Neural cell (in vitro differentiated cells): ENCODE measurements around the gene AFF1.

Experiments used
- MXI1 ChIP-seq: fragments of 450-650 bp; conservative IDR thresholded peaks from 2 replicates; pipeline ENCODE4 v1.6.1; 2014; ENCODE audit warnings: antibody characterized with exemption, mild to moderate bottlenecking; ENCODE audit not compliant: poor library complexity, severe bottlenecking
- TF ChIP-seq, protein P1 (sequence below): fragments of 450-650 bp; IDR thresholded peaks from 2 replicates; pipeline ENCODE4 v1.5.1; 2014; ENCODE audit warnings: antibody characterized with exemption, mild to moderate bottlenecking, moderate library complexity; ENCODE audit not compliant: poor library complexity, severe bottlenecking

DNA sequence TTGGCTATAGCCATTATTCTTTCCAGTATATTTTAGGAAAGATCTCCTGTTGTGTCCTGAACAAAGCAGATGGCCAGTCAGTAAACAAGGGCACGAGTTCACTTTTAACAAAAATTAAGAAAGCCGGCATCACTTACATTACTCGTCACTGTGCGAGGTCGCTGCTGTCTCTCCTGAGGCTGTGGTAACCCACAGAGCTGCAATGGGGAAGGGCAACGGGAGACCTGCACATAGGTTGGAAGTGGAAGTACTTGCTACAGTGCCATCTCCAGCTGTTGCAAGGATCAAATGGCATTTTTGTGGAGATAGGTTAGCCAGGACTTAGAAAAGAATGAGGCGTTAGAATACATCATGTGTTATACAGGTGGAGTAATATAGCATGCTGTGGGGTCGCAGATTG lies 153.4 kb downstream of the AFF1 start:
- TF ChIP-seq, protein P1, sequence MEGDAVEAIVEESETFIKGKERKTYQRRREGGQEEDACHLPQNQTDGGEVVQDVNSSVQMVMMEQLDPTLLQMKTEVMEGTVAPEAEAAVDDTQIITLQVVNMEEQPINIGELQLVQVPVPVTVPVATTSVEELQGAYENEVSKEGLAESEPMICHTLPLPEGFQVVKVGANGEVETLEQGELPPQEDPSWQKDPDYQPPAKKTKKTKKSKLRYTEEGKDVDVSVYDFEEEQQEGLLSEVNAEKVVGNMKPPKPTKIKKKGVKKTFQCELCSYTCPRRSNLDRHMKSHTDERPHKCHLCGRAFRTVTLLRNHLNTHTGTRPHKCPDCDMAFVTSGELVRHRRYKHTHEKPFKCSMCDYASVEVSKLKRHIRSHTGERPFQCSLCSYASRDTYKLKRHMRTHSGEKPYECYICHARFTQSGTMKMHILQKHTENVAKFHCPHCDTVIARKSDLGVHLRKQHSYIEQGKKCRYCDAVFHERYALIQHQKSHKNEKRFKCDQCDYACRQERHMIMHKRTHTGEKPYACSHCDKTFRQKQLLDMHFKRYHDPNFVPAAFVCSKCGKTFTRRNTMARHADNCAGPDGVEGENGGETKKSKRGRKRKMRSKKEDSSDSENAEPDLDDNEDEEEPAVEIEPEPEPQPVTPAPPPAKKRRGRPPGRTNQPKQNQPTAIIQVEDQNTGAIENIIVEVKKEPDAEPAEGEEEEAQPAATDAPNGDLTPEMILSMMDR = no peak
- TF ChIP-seq MXI1 = no peak
